PC-3 (cell line): ENCODE measurements around the gene CFAP45. TPM values are rescaled to one million over a fixed set of nuclear protein-coding genes. Genes with fewer than 3 reads are reported as not detected.

Source experiments
- ATAC-seq: fragments of 200-7000 bp; cut with Tn5 transposase; 2 replicates; pipeline ENCODE4 v1.9.1; 2020; ENCODE audit warnings: mild to moderate bottlenecking, moderate library complexity
- BruUV-seq: library from RNA; stranded (reverse); fragments of 400-500 nt; replicated peaks from 2 replicates; lab custom pipeline; 2021; lab: Mats Ljungman, UMichigan
- CTCF ChIA-PET: fragments of 300-600 bp; sonication (Branson Sonifier 250); formaldehyde crosslinking; loops from one replicate; lab custom pipeline; 2022; ENCODE audit warnings: antibody characterized with exemption; lab: Charles Lee
- POLR2A ChIA-PET: fragments of 300-600 bp; sonication (Branson Sonifier 250); formaldehyde crosslinking; loops from one replicate; lab custom pipeline; 2022; ENCODE audit warnings: antibody characterized with exemption; ENCODE audit not compliant: unreplicated experiment; lab: Charles Lee
- DNase-seq: peaks from one replicate; pipeline ENCODE4 v3.0.0-alpha.2; 2015
- H2AFZ ChIP-seq: fragments of 300-600 bp; sonication (generic); 2 replicates; pipeline ENCODE4 v1.6.0; 2016; ENCODE audit warnings: antibody characterized with exemption, low read length
- H3F3A ChIP-seq: fragments of 300-600 bp; sonication (generic); one replicate; pipeline ENCODE4 v1.6.0; 2017; ENCODE audit warnings: antibody characterized with exemption, low read length, control low read depth, mild to moderate bottlenecking; ENCODE audit not compliant: unreplicated experiment
- H3K27ac ChIP-seq: fragments of 300-600 bp; sonication (generic); 2 replicates; pipeline ENCODE4 v1.5.1; 2016; ENCODE audit warnings: mild to moderate bottlenecking, low read length
- H3K27me3 ChIP-seq: fragments of 300-600 bp; sonication (generic); 2 replicates; pipeline ENCODE4 v1.6.1; 2016; ENCODE audit warnings: low read length, mixed read lengths
- H3K36me3 ChIP-seq: fragments of 300-600 bp; sonication (generic); 2 replicates; pipeline ENCODE4 v1.6.1; 2016; ENCODE audit warnings: low read depth, mixed run types, low read length, mixed read lengths
- H3K4me1 ChIP-seq: fragments of 300-600 bp; sonication (generic); 2 replicates; pipeline ENCODE4 v1.5.1; 2016; ENCODE audit warnings: low read length; ENCODE audit not compliant: insufficient read depth
- H3K4me2 ChIP-seq: fragments of 300-600 bp; sonication (generic); 2 replicates; pipeline ENCODE4 v1.6.0; 2016; ENCODE audit warnings: low read length
- H3K4me3 ChIP-seq: fragments of 300-600 bp; sonication (generic); 2 replicates; pipeline ENCODE4 v1.5.1; 2016; ENCODE audit warnings: mild to moderate bottlenecking, low read length, mixed read lengths
- H3K79me2 ChIP-seq: fragments of 300-600 bp; sonication (generic); 2 replicates; pipeline ENCODE4 v1.6.1; 2017; ENCODE audit warnings: low read length, mixed read lengths
- H3K9ac ChIP-seq: fragments of 300-600 bp; sonication (generic); 2 replicates; pipeline ENCODE4 v1.6.0; 2016; ENCODE audit warnings: mild to moderate bottlenecking, low read length
- H3K9me2 ChIP-seq: fragments of 300-600 bp; sonication (generic); replicated peaks from 2 replicates; pipeline ENCODE4 v1.6.1; 2016; ENCODE audit warnings: mixed run types, low read length, mixed read lengths
- H3K9me3 ChIP-seq: fragments of 300-600 bp; sonication (generic); 2 replicates; pipeline ENCODE4 v1.6.1; 2016; ENCODE audit warnings: low read length, mixed read lengths
- H4K20me1 ChIP-seq: fragments of 300-600 bp; sonication (generic); 2 replicates; pipeline ENCODE4 v1.6.1; 2016; ENCODE audit warnings: low read length, mixed read lengths
- EZH2 ChIP-seq: fragments of 300-600 bp; sonication (generic); IDR thresholded peaks from one replicate; pipeline ENCODE4 v1.6.1; 2017; ENCODE audit warnings: antibody characterized with exemption, mild to moderate bottlenecking, low read length; ENCODE audit not compliant: unreplicated experiment
- EZH2phosphoT487 ChIP-seq: fragments of 300-600 bp; sonication (generic); IDR thresholded peaks from 2 replicates; pipeline ENCODE4 v1.6.1; 2018; ENCODE audit warnings: mild to moderate bottlenecking, antibody characterized with exemption, low read length, borderline replicate concordance
- intact Hi-C: fragments of 100-400 bp; cut with micrococcal nuclease; formaldehyde crosslinking; loops from 2 replicates; pipeline ENCODE4 v1.9.0; 2023
- total RNA-seq: library from RNA; depleted of rRNA; stranded (reverse); fragments of >200 nt; gene quantifications from 2 replicates; pipeline ENCODE4 v1.2.3, GENCODE V29; 2014
- TF ChIP-seq, protein P1 (sequence below): fragments of 300-600 bp; sonication (generic); conservative IDR thresholded peaks from 2 replicates; pipeline ENCODE4 v1.5.1; 2017; ENCODE audit warnings: antibody characterized with exemption, low read depth, mild to moderate bottlenecking, low read length

The CFAP45 gene
- total RNA-seq, 1 experiment from 2014 or later: 1.6 TPM

DNA sequence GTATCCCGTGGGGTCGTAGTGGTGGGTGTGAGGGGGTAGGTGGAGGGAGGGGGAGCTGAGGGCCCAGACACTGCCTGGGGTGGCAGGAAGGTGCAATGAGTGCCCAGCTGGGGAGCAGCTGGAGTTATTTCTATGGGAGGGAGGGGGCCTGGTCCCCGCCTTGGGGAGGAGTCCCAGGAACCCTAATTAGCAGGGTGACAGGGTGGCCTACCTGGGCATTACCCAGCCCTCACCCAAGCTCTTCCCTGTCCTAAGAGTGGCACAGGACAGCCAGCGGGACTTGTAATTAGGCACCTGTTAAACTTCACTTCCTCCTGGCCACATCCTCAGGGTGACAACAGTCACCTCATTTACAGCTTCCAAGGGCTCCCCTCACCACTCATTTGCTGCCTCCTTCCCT is 37.4 kb downstream of the CFAP45 start, which contains the start of gene VSIG8:
VSIG8 (minus strand) TSS at position 101 of the 400 bp plus-strand sequence. CDS start 136 bp downstream, outside the sequence.
- Histone ChIP-seq H3K79me2 (no peaks in the 10 kb centered on the region), H3K9me3 (no peaks in the 10 kb centered on the region), H3K27me3 (no peaks in the 10 kb centered on the region), H3F3A (no peaks in the 10 kb centered on the region), H3K4me1 (no peaks in the 10 kb centered on the region), H3K36me3 (no peaks in the 10 kb centered on the region), H3K9me2 (no peaks in the 10 kb centered on the region), H4K20me1 (no peaks in the 10 kb centered on the region), H3K9ac (no peak within 1 kb of the TSS), H2AFZ (no peak within 1 kb of the TSS), H3K27ac (no peak within 1 kb of the TSS), H3K4me3 (no peak within 1 kb of the TSS), H3K4me2 (no peak within 1 kb of the TSS)
- TF ChIP-seq EZH2 (no peak), EZH2phosphoT487 (no peak)
- TF ChIP-seq, protein P1, sequence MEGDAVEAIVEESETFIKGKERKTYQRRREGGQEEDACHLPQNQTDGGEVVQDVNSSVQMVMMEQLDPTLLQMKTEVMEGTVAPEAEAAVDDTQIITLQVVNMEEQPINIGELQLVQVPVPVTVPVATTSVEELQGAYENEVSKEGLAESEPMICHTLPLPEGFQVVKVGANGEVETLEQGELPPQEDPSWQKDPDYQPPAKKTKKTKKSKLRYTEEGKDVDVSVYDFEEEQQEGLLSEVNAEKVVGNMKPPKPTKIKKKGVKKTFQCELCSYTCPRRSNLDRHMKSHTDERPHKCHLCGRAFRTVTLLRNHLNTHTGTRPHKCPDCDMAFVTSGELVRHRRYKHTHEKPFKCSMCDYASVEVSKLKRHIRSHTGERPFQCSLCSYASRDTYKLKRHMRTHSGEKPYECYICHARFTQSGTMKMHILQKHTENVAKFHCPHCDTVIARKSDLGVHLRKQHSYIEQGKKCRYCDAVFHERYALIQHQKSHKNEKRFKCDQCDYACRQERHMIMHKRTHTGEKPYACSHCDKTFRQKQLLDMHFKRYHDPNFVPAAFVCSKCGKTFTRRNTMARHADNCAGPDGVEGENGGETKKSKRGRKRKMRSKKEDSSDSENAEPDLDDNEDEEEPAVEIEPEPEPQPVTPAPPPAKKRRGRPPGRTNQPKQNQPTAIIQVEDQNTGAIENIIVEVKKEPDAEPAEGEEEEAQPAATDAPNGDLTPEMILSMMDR: no peak
- intact Hi-C loops: no loop called here
- ChIA-PET CTCF (no interaction called here), POLR2A (no interaction called here)
- no TSS peak for BruUV-seq
- DNase-seq (no peak), ATAC-seq (no peak)

DNA sequence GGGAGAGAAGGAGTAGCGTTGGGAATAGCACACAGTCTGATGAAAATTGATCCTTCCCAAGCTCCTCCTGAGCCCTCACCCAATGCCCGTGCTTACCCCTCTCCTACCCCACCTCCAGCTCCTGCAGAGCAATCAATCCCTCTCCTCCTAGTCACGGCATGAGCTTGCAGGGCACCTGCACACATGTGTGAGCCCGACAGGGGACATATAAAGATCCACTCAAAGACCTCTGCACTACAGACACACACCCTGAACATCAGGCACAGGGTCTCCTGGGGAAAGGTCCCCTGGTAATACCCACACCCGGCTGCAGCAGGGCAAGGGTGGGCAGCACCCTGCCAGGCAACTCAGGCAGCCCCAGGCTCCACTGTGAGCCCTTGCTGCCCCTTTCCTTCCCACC is 37.9 kb downstream of the CFAP45 start:
- Histone ChIP-seq H3K79me2 (no peaks in the 10 kb centered on the region), H4K20me1 (no peaks in the 10 kb centered on the region), H3K9me2 (no peaks in the 10 kb centered on the region), H3K9me3 (no peaks in the 10 kb centered on the region), H3K27ac (no peak overlapping the region), H3K36me3 (no peaks in the 10 kb centered on the region), H3K9ac (no peak overlapping the region), H3F3A (no peaks in the 10 kb centered on the region), H3K4me1 (no peaks in the 10 kb centered on the region), H3K4me2 (no peak overlapping the region), H2AFZ (no peak overlapping the region), H3K27me3 (no peaks in the 10 kb centered on the region), H3K4me3 (no peak overlapping the region)
- TF ChIP-seq EZH2: no peak
- no peak for TF ChIP-seq EZH2phosphoT487
- TF ChIP-seq, protein P1: no peak
- intact Hi-C loops: no loop called here
- no peak for ATAC-seq
- no peak for DNase-seq
- CTCF ChIA-PET: interaction anchor here (0.6 kb wide), 1 partner anchor 145 kb away, joined by 3 read pairs; no protein-coding TSS in a partner anchor
- POLR2A ChIA-PET: no interaction called here
- no TSS peak for BruUV-seq

DNA sequence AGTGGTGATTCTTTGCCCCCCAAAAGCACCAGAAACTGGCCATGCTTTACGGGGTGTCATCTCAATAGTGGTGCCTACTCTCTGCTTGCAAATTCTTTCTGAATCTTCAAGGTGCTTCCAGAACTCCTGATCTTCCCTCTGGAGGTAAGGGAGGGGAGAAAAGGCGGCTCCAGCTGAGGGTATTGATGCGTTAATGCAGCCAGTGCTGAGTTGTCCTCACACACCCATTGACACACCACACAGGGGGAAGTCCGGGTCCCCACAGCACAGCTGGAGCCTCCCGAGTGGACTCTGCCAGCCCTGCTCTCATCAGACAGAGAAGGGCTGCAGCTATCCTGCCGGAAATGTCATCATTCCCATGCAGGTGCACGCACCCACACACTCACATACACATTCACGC is 38.7 kb downstream of the CFAP45 start:
- Histone ChIP-seq H3F3A (no peaks in the 10 kb centered on the region), H4K20me1 (no peaks in the 10 kb centered on the region), H3K9me3 (no peaks in the 10 kb centered on the region), H3K4me3 (no peak overlapping the region), H3K9ac (no peak overlapping the region), H3K9me2 (no peaks in the 10 kb centered on the region), H3K36me3 (no peaks in the 10 kb centered on the region), H3K4me1 (no peaks in the 10 kb centered on the region; the same call in 1 of the 2 replicates), H2AFZ (no peak overlapping the region), H3K79me2 (no peaks in the 10 kb centered on the region), H3K27ac (no peak overlapping the region), H3K27me3 (no peaks in the 10 kb centered on the region), H3K4me2 (no peak overlapping the region)
- DNase-seq (no peak), ATAC-seq (no peak)
- CTCF ChIA-PET: interaction anchor here (0.6 kb wide), 1 partner anchor 146 kb away, joined by 3 read pairs; no protein-coding TSS in a partner anchor
- TF ChIP-seq, protein P1: no peak
- no peak for TF ChIP-seq EZH2
- TF ChIP-seq EZH2phosphoT487: no peak
- intact Hi-C loops: no loop called here
- BruUV-seq: no TSS peak
- POLR2A ChIA-PET: no interaction called here
